Measurements from ENCODE around the gene GSDMA.

DNA sequence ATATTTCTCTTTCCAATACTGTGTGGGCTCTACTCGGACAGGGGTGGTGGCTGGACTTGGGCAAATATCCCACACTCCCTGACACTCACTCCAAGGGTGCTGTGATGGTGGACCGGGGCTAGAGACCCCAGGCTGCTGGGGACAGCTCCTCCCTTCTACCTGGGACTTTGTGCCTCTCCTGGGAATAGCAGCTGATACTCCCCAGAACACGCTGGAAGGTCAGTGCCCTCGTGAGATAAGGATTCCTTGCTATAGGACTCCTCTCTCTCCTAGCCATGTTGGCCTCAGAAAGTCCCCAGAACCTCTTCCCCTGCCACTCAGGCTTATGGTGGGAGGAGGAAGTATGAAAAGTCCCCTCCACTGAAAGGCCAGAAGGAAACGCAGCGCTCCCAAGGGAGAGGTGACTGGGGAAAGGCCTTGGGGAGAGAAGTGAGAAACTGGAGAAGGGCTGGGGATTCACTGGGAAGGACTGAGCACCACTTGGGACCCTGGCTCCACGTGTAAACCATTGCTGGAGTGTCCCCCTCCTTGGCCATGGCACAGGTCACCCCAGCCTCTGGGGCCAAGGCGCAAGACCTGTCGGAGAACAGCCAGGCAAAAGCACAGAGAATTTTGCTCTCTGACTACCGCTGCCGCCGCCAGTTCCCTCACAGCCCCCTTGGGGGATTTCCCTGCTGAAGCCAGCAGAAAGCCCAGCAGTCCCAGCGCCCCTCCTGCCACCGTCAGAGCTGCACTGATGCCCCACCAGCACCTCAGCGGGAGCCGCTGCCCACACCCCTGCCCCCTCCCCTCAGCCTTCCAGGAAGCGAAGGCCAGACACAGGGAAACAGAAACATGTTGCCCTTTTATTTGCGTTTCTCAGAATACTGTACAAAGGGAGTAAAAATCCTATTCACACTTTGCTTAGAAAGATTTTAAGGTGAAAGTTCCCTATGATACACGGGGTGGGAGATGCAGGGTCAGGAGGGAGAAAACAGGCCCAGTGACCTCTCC, 42.3 kb upstream of the GSDMA start:
- TF ChIP-seq, protein P1, sequence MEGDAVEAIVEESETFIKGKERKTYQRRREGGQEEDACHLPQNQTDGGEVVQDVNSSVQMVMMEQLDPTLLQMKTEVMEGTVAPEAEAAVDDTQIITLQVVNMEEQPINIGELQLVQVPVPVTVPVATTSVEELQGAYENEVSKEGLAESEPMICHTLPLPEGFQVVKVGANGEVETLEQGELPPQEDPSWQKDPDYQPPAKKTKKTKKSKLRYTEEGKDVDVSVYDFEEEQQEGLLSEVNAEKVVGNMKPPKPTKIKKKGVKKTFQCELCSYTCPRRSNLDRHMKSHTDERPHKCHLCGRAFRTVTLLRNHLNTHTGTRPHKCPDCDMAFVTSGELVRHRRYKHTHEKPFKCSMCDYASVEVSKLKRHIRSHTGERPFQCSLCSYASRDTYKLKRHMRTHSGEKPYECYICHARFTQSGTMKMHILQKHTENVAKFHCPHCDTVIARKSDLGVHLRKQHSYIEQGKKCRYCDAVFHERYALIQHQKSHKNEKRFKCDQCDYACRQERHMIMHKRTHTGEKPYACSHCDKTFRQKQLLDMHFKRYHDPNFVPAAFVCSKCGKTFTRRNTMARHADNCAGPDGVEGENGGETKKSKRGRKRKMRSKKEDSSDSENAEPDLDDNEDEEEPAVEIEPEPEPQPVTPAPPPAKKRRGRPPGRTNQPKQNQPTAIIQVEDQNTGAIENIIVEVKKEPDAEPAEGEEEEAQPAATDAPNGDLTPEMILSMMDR (IDR thresholded peaks at IDR 0.05; ENCODE audit: low read depth, low read length, poor library complexity, severe bottlenecking): no peak
- TF ChIP-seq EZH2phosphoT487 (IDR thresholded peaks at IDR 0.05; ENCODE audit: borderline replicate concordance, low read length): no peak
